Lower leg skin (tissue), 4 donors: ENCODE measurements around the gene GATAD1. TPM values are rescaled to one million over a fixed set of nuclear protein-coding genes. Genes with fewer than 3 reads are reported as not detected.

Experiments
- DNase-seq, 2 donors: peaks; one replicate each; pipeline ENCODE4 v3.0.0-alpha.2; 2019; ENCODE audit warnings: low spot score in 2 of 2
- H3K4me3 ChIP-seq: fragments of 200-600 bp; sonication (generic); 2 replicates; pipeline ENCODE4 v1.5.1; 2017; ENCODE audit warnings: mild to moderate bottlenecking, low read depth; ENCODE audit not compliant: poor library complexity, severe bottlenecking
- CTCF ChIP-seq, 3 donors: fragments of 450-650 bp; IDR thresholded peaks; one replicate each; pipeline ENCODE4 v1.5.1; 2016; ENCODE audit warnings: antibody characterized with exemption in 3 of 3, mild to moderate bottlenecking in 3 of 3, moderate library complexity in 2 of 3
- POLR2A ChIP-seq, 2 donors: fragments of 450-650 bp; IDR thresholded peaks; one replicate each; pipeline ENCODE4 v1.6.1; 2016 to 2017; ENCODE audit warnings: antibody characterized with exemption in 2 of 2, mild to moderate bottlenecking in 1 of 2, moderate library complexity in 1 of 2
- WGBS, 2 donors: methylation state at CpG; one replicate each; pipeline ENCODE4 v1.1.5; 2018; 5-methylcytosine and 5-hydroxymethylcytosine counted together
- intact Hi-C: fragments of 100-400 bp; cut with DNase I; formaldehyde crosslinking; loops from one replicate; pipeline ENCODE4 v1.15.0; 2023; ENCODE audit warnings: low total_unique reads
- total RNA-seq, 4 donors: library from RNA; depleted of rRNA; stranded (reverse); fragments of >200 nt; gene quantifications; one replicate each; pipeline ENCODE4 v1.1.0, GENCODE V29; 2016

GATAD1 gene
- total RNA-seq, 4 donors from 2014 or later = 14.7 to 23.0 (median 18.3) TPM

GRCh38 chr7:92487804-92488203 lies 40.5 kb downstream of the GATAD1 start:
- no peak for TF ChIP-seq CTCF (IDR thresholded peaks at IDR 0.05)
- TF ChIP-seq POLR2A (IDR thresholded peaks at IDR 0.05) = no peak
- no peak overlapping the region for H3K4me3 ChIP-seq
- DNase-seq = no peak
- intact Hi-C loops = no loop called here

- no peak for DNase-seq
- H3K4me3 ChIP-seq = no peak overlapping the region
- TF ChIP-seq CTCF (IDR thresholded peaks at IDR 0.05) = no peak
- TF ChIP-seq POLR2A (IDR thresholded peaks at IDR 0.05) = no peak
- WGBS, 2 donors = 88 to 97% methylated on average over 1 of the region's 1 CpG
- intact Hi-C loops = no loop called here
Observed at GRCh38 chr7:92489634-92490033, 42.4 kb downstream of the GATAD1 start.

GRCh38 chr7:92496876-92497275 lies 49.6 kb downstream of the GATAD1 start:
- no peak for TF ChIP-seq POLR2A (IDR thresholded peaks at IDR 0.05)
- no peak for TF ChIP-seq CTCF (IDR thresholded peaks at IDR 0.05)
- 89 to 92% methylated on average over 2 of the region's 2 CpGs for WGBS, 2 donors
- H3K4me3 ChIP-seq = no peak overlapping the region
- DNase-seq = no peak
- intact Hi-C loops = no loop called here

- no peak overlapping the region for H3K4me3 ChIP-seq
- WGBS, 2 donors = 87 to 92% methylated on average over 2 of the region's 2 CpGs
- TF ChIP-seq CTCF (IDR thresholded peaks at IDR 0.05) = no peak
- TF ChIP-seq POLR2A (IDR thresholded peaks at IDR 0.05) = no peak
- intact Hi-C loops = no loop called here
- DNase-seq = no peak
Observed at GRCh38 chr7:92498557-92498956, 51.3 kb downstream of the GATAD1 start.

GRCh38 chr7:92503767-92504166 lies 56.5 kb downstream of the GATAD1 start:
- no peak for TF ChIP-seq CTCF (IDR thresholded peaks at IDR 0.05)
- no peak for TF ChIP-seq POLR2A (IDR thresholded peaks at IDR 0.05)
- WGBS, 2 donors = 93 to 97% methylated on average over 2 of the region's 2 CpGs
- intact Hi-C loops = no loop called here
- no peak for DNase-seq
- H3K4me3 ChIP-seq = no peak overlapping the region

- intact Hi-C loops = no loop called here
- H3K4me3 ChIP-seq = no peak overlapping the region
- TF ChIP-seq POLR2A (IDR thresholded peaks at IDR 0.05) (no peak), CTCF (IDR thresholded peaks at IDR 0.05) (no peak)
- WGBS, 2 donors = 91 to 92% methylated on average over 3 of the region's 3 CpGs
- no peak for DNase-seq
Observed at GRCh38 chr7:92504563-92504962, 57.3 kb downstream of the GATAD1 start.
